PC-3 (cell line): ENCODE measurements around the gene CTF1.

Source experiments
- CTCF ChIP-seq: fragments of 300-600 bp; sonication (generic); conservative IDR thresholded peaks from 2 replicates; pipeline ENCODE4 v1.5.1; 2017; ENCODE audit warnings: antibody characterized with exemption, low read depth, mild to moderate bottlenecking, low read length
- EZH2 ChIP-seq: fragments of 300-600 bp; sonication (generic); IDR thresholded peaks from one replicate; pipeline ENCODE4 v1.6.1; 2017; ENCODE audit warnings: antibody characterized with exemption, mild to moderate bottlenecking, low read length; ENCODE audit not compliant: unreplicated experiment
- EZH2phosphoT487 ChIP-seq: fragments of 300-600 bp; sonication (generic); IDR thresholded peaks from 2 replicates; pipeline ENCODE4 v1.6.1; 2018; ENCODE audit warnings: mild to moderate bottlenecking, antibody characterized with exemption, low read length, borderline replicate concordance

GRCh38 chr16:30927789-30928378 is 31.5 kb downstream of the CTF1 start:
- TF ChIP-seq CTCF (no peak), EZH2phosphoT487 (no peak), EZH2 (no peak)
